Measurements from ENCODE around the gene PALD1. TPM values are rescaled to one million over a fixed set of nuclear protein-coding genes. Genes with fewer than 3 reads are reported as not detected.

PALD1 gene
- polyA plus RNA-seq, 3 donors, result 0.04 to 0.11 TPM; not detected in 1

GRCh38 chr10:70551466-70551865 lies 72.9 kb downstream of the PALD1 start:
- Mint-ChIP-seq H3K9me3 (peaks cover 0 to 2% (median 0%) of the 10 kb centered on the region in 7 donors), H3K36me3 (no peaks in the 10 kb centered on the region), H3K27ac (no peak overlapping the region), H3K4me1 (no peaks in the 10 kb centered on the region), H3K27me3 (ENCODE audit: low read depth in 3 of 3) (peaks cover 0 to 1% (median 0%) of the 10 kb centered on the region in 3 donors), H3K4me3 (no peak overlapping the region)
- intact Hi-C loops (cut with micrococcal nuclease), result loop anchor here in 1 of 2 donors (2.0 to 5.0 kb wide), 2 partner anchors 207 to 331 kb away; no protein-coding TSS in a partner anchor
- Histone ChIP-seq H4K20me1 (ENCODE audit: insufficient read depth, low read length) (no peaks in the 10 kb centered on the region), H3K4me2 (replicated peaks; ENCODE audit: extremely low read depth, low read length, poor library complexity, severe bottlenecking) (no peak overlapping the region), H2AFZ (ENCODE audit: insufficient read depth, low read depth, low read length, poor library complexity, severe bottlenecking) (no peak overlapping the region), H3K4me3 (replicated peaks in 1 of 3; ENCODE audit: low read depth in 2 of 3, low read length in 3 of 3) (no peak overlapping the region), H3K36me3 (replicated peaks in 1 of 2; ENCODE audit: control insufficient read depth in 1 of 2, insufficient read depth in 2 of 2, low read length in 2 of 2) (no peaks in the 10 kb centered on the region), H3K9me3 (replicated peaks in 1 of 2; ENCODE audit: control insufficient read depth in 1 of 2, insufficient read depth in 1 of 2, low read length in 2 of 2) (no peaks in the 10 kb centered on the region), H3K9ac (ENCODE audit: insufficient read depth, low read length, poor library complexity, severe bottlenecking) (no peak overlapping the region), H3K27ac (ENCODE audit: low read depth in 1 of 2, low read length in 2 of 2) (no peak overlapping the region), H3K4me1 (ENCODE audit: control insufficient read depth in 1 of 2, insufficient read depth in 2 of 2, low read length in 2 of 2) (no peaks in the 10 kb centered on the region), H3K79me2 (ENCODE audit: insufficient read depth, low read length) (no peaks in the 10 kb centered on the region), H3K27me3 (ENCODE audit: control insufficient read depth in 2 of 2, insufficient read depth in 2 of 2, low read length in 2 of 2) (no peaks in the 10 kb centered on the region)
- DNase-seq, result no peak
- TF ChIP-seq, protein P1, sequence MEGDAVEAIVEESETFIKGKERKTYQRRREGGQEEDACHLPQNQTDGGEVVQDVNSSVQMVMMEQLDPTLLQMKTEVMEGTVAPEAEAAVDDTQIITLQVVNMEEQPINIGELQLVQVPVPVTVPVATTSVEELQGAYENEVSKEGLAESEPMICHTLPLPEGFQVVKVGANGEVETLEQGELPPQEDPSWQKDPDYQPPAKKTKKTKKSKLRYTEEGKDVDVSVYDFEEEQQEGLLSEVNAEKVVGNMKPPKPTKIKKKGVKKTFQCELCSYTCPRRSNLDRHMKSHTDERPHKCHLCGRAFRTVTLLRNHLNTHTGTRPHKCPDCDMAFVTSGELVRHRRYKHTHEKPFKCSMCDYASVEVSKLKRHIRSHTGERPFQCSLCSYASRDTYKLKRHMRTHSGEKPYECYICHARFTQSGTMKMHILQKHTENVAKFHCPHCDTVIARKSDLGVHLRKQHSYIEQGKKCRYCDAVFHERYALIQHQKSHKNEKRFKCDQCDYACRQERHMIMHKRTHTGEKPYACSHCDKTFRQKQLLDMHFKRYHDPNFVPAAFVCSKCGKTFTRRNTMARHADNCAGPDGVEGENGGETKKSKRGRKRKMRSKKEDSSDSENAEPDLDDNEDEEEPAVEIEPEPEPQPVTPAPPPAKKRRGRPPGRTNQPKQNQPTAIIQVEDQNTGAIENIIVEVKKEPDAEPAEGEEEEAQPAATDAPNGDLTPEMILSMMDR (IDR thresholded peaks at IDR 0.05), result no peak
- 88% methylated on average over 1 of the region's 2 CpGs for WGBS (ENCODE audit: insufficient coverage)

DNA sequence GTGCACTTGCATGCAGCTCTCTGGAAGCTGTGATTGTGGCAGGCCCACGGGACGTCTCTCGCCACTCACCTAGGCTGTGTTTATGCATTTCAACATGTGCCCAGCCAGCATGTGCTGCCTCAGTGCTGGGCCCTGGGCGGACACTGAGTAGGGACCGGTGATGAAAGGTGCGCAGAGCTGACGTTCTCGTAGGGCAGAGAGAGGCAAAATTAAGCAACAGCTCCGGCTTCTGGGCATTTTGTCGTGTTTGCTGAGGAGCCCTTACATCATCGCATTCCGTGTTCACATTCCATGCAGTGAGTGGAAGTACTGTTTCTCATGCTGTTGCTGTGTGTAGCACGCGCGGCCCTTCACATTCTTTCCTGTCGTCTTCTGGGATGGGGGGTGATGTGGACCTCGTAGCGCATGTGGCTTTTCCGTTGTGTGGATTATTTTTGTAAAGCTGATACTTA lies 73.4 kb downstream of the PALD1 start:
- Histone ChIP-seq H3K27me3 (ENCODE audit: control insufficient read depth in 2 of 2, insufficient read depth in 2 of 2, low read length in 2 of 2) (no peaks in the 10 kb centered on the region), H3K36me3 (replicated peaks in 1 of 2; ENCODE audit: control insufficient read depth in 1 of 2, insufficient read depth in 2 of 2, low read length in 2 of 2) (no peaks in the 10 kb centered on the region), H3K4me2 (replicated peaks; ENCODE audit: extremely low read depth, low read length, poor library complexity, severe bottlenecking) (no peak overlapping the region), H3K9ac (ENCODE audit: insufficient read depth, low read length, poor library complexity, severe bottlenecking) (no peak overlapping the region), H3K27ac (ENCODE audit: low read depth in 1 of 2, low read length in 2 of 2) (no peak overlapping the region), H3K4me3 (replicated peaks in 1 of 3; ENCODE audit: low read depth in 2 of 3, low read length in 3 of 3) (no peak overlapping the region), H3K4me1 (ENCODE audit: control insufficient read depth in 1 of 2, insufficient read depth in 2 of 2, low read length in 2 of 2) (no peaks in the 10 kb centered on the region), H3K9me3 (replicated peaks in 1 of 2; ENCODE audit: control insufficient read depth in 1 of 2, insufficient read depth in 1 of 2, low read length in 2 of 2) (no peaks in the 10 kb centered on the region), H4K20me1 (ENCODE audit: insufficient read depth, low read length) (no peaks in the 10 kb centered on the region), H2AFZ (ENCODE audit: insufficient read depth, low read depth, low read length, poor library complexity, severe bottlenecking) (no peak overlapping the region), H3K79me2 (ENCODE audit: insufficient read depth, low read length) (no peaks in the 10 kb centered on the region)
- WGBS (ENCODE audit: insufficient coverage), result 97% methylated on average over 12 of the region's 19 CpGs
- Mint-ChIP-seq H3K4me1 (no peaks in the 10 kb centered on the region), H3K4me3 (no peak overlapping the region), H3K9me3 (peaks cover 0 to 2% (median 0%) of the 10 kb centered on the region in 7 donors), H3K27me3 (ENCODE audit: low read depth in 3 of 3) (peaks cover 0 to 1% (median 0%) of the 10 kb centered on the region in 3 donors), H3K27ac (no peak overlapping the region), H3K36me3 (no peaks in the 10 kb centered on the region)
- no peak for DNase-seq
- intact Hi-C loops (cut with micrococcal nuclease), result loop anchor here in 1 of 2 donors (2.0 to 5.0 kb wide), 2 partner anchors 207 to 330 kb away; no protein-coding TSS in a partner anchor
- TF ChIP-seq, protein P1 (IDR thresholded peaks at IDR 0.05), result no peak
